ENCODE measurements around the gene XYLT1. TPM values are rescaled to one million over a fixed set of nuclear protein-coding genes. Genes with fewer than 3 reads are reported as not detected.

The XYLT1 gene
- total RNA-seq, 2 donors from 2014 or later = 6.0 to 15.2 TPM

- Histone ChIP-seq H3K27ac (no peak overlapping the region), H3K4me3 (no peak overlapping the region), H3K9me3 (no peaks in the 10 kb centered on the region), H3K36me3 (replicated peaks in 1 of 2; ENCODE audit: insufficient read depth in 1 of 2, low read depth in 2 of 2) (no peaks in the 10 kb centered on the region), H3K27me3 (no peaks in the 10 kb centered on the region), H3K4me1 (no peaks in the 10 kb centered on the region)
- ATAC-seq = no peak
- TF ChIP-seq POLR2A (IDR thresholded peaks at IDR 0.05) = no peak
- no peak for TF ChIP-seq CTCF (IDR thresholded peaks at IDR 0.05)
- intact Hi-C loops (cut with DNase I) = loop anchor here (10.0 kb wide), 1 partner anchor 85 kb away; no protein-coding TSS in a partner anchor
- WGBS, 2 donors = 36 to 64% methylated on average over 1 of the region's 1 CpG
- no peak for DNase-seq
Measured at GRCh38 chr16:17080105-17080504, 390.7 kb downstream of the XYLT1 start.

DNA sequence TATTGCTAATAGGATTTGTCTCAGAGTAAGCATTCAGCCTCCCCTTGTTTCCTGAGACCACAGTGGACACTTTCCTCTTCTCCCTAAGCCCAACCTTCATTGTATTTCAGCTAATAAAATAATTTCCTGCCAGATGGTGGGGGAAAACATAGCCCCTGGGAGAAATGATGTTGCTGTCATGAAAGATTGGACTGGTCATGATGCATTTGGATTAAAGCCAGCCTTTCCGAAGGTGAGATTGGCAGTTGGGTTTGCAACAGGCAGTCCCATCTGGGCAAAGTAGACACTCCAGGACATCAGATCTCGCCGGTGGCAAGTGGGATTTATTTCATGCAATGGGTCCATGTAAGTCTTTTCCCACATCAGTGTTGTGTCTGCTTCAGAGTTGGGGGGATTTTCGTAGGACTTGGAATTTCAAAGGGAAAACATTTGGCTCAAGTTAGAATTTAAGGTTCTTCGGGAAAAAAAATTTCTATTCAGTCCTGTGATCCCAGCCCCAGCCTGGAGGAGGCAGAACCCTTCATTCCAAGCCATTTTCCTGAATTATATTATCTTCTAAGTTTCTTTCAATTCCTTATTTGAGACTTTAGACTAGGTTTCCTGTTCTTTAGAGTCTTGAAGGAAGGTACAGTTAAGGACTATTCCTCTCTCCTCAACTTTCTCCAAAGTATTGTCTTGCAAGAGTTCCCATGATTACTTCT, 391.7 kb downstream of the XYLT1 start:
- Histone ChIP-seq H3K27ac (no peak overlapping the region), H3K36me3 (replicated peaks in 1 of 2; ENCODE audit: insufficient read depth in 1 of 2, low read depth in 2 of 2) (no peaks in the 10 kb centered on the region), H3K4me3 (no peak overlapping the region), H3K4me1 (no peaks in the 10 kb centered on the region), H3K27me3 (no peaks in the 10 kb centered on the region), H3K9me3 (no peaks in the 10 kb centered on the region)
- WGBS, 2 donors = 38 to 43% methylated on average over 5 of the region's 5 CpGs
- TF ChIP-seq POLR2A (IDR thresholded peaks at IDR 0.05) = no peak
- DNase-seq (no peak), ATAC-seq (no peak)
- intact Hi-C loops (cut with DNase I) = no loop called here

DNA sequence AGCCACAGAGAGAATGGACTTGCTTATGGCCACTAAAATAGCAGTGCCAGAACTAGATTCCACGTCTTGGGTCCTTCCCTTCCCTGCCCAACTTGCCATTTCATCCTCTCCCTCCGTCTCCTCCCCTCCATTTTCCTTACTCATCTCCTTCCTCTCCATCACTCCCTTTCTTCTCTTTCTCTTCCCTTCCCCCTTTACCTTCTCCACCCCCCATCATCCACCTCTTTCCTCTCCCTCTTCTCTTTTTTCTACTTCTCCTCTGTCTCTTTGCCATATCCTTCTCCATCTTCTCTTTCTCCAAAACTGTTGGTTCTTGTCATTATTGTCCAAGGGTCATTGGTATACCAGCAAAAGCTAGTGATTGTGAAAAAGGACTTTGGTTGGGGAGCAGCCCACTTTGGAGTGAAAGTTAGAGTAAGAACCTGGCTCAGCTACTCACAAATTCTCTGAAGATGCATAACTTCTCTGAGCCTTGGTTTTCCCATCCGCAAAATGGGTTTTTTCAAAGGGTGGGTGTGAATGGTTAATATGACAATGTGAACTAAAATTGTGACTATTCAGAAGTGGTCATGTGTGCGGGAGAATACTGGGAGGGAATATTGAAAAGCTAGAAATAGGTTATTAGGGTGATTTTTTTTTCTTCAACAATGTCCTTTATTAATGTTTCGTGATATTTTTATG, 393.8 kb downstream of the XYLT1 start:
- Histone ChIP-seq H3K27ac (no peak overlapping the region), H3K36me3 (replicated peaks in 1 of 2; ENCODE audit: insufficient read depth in 1 of 2, low read depth in 2 of 2) (no peaks in the 10 kb centered on the region), H3K4me1 (no peaks in the 10 kb centered on the region), H3K4me3 (no peak overlapping the region), H3K27me3 (no peaks in the 10 kb centered on the region), H3K9me3 (no peaks in the 10 kb centered on the region)
- intact Hi-C loops (cut with DNase I) = no loop called here
- DNase-seq = no peak
- 70 to 72% methylated on average over 5 of the region's 5 CpGs for WGBS, 2 donors
- no peak for TF ChIP-seq CTCF (IDR thresholded peaks at IDR 0.05)
- TF ChIP-seq POLR2A (IDR thresholded peaks at IDR 0.05) = no peak
- ATAC-seq = no peak

- DNase-seq (no peak), ATAC-seq (no peak)
- Histone ChIP-seq H3K27me3 (no peaks in the 10 kb centered on the region), H3K4me3 (no peak overlapping the region), H3K27ac (no peak overlapping the region), H3K4me1 (no peaks in the 10 kb centered on the region), H3K9me3 (no peaks in the 10 kb centered on the region), H3K36me3 (replicated peaks in 1 of 2; ENCODE audit: insufficient read depth in 1 of 2, low read depth in 2 of 2) (no peaks in the 10 kb centered on the region)
- intact Hi-C loops (cut with DNase I) = no loop called here
- WGBS, 2 donors = 55 to 61% methylated on average over 9 of the region's 9 CpGs
- TF ChIP-seq POLR2A (IDR thresholded peaks at IDR 0.05) (no peak), CTCF (IDR thresholded peaks at IDR 0.05) (no peak)
Measured at GRCh38 chr16:17076092-17076754, 394.5 kb downstream of the XYLT1 start.

DNA sequence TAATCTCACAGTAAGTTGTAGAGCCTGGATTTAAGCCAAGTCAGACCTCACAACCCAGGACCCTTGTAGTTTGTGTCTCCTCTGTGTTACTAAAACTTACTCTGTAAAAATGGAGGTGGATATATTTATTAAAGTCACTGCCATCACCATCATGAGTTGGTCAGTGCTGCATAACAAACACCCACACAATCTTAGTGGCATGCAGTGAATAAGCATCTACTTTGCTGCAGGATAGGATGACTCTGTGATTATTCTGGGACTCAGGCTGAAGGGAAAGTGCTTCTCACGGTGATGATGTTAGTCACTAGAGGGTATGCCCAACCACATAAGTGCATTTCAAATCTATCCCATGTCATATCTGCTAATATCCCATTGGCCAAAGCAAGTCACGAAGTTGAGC, 398.7 kb downstream of the XYLT1 start:
- ATAC-seq (no peak), DNase-seq (no peak)
- Histone ChIP-seq H3K27me3 (no peaks in the 10 kb centered on the region), H3K4me3 (no peak overlapping the region), H3K4me1 (peaks cover 7% of the 10 kb centered on the region), H3K9me3 (no peaks in the 10 kb centered on the region), H3K27ac (no peak overlapping the region), H3K36me3 (replicated peaks in 1 of 2; ENCODE audit: insufficient read depth in 1 of 2, low read depth in 2 of 2) (no peaks in the 10 kb centered on the region)
- TF ChIP-seq POLR2A (IDR thresholded peaks at IDR 0.05) (no peak), CTCF (IDR thresholded peaks at IDR 0.05) (no peak)
- WGBS, 2 donors = 69 to 78% methylated on average over 2 of the region's 2 CpGs
- intact Hi-C loops (cut with DNase I) = no loop called here
